ENCODE results near the gene ELN. TPM values are rescaled to one million over a fixed set of nuclear protein-coding genes. Genes with fewer than 3 reads are reported as not detected.

ELN gene
- total RNA-seq, 1 donor from 2014 or later, result not detected

- CTCF ChIA-PET, result interaction anchor here (1.0 kb wide), 1 partner anchor 112 kb away, joined by 3 read pairs; no protein-coding TSS in a partner anchor
- intact Hi-C loops (cut with micrococcal nuclease), result loop anchor here (1.0 kb wide), 2 partner anchors 11 to 26 kb away; partner anchors contain the start of gene LIMK1
- TF ChIP-seq CTCF (IDR thresholded peaks at IDR 0.05), result no peak
These were observed 66.5 kb downstream of the ELN start for GRCh38 chr7:74094224-74095101.

GRCh38 chr7:74095135-74095534, 67.2 kb downstream of the ELN start:
- H3K36me3 Mint-ChIP-seq (ENCODE audit: low read depth), result peaks cover 26% of the 10 kb centered on the region
- no peak for ATAC-seq (ENCODE audit: low read depth)
- ChIA-PET CTCF (no interaction called here), POLR2A (interaction anchor here (0.6 to 4.2 kb wide), 5 partner anchors 9 to 1953 kb away, joined by 3 to 59 read pairs (median 6); partner anchors contain the start of genes LIMK1, MDH2 and STYXL1)
- H3K9me3 Mint-ChIP-seq, result peaks cover 2% of the 10 kb centered on the region
- H3K4me3 Mint-ChIP-seq, result peak overlapping the region; percentile 90
- no peaks in the 10 kb centered on the region for H3K27me3 Mint-ChIP-seq
- intact Hi-C loops (cut with micrococcal nuclease), result no loop called here
- peaks cover 54% of the 10 kb centered on the region for H3K4me1 Mint-ChIP-seq
- H3K27ac Mint-ChIP-seq, result peak overlapping the region; percentile 95
- TF ChIP-seq CTCF (IDR thresholded peaks at IDR 0.05), result no peak
- DNase-seq, result no peak

More at GRCh38 chr7:74094224-74095101, 66.5 kb downstream of the ELN start:
- Mint-ChIP-seq H3K36me3 (ENCODE audit: low read depth) (peaks cover 25% of the 10 kb centered on the region), H3K27me3 (no peaks in the 10 kb centered on the region), H3K4me3 (peak overlapping the region; percentile 90), H3K9me3 (peaks cover 2% of the 10 kb centered on the region), H3K4me1 (peaks cover 47% of the 10 kb centered on the region), H3K27ac (peak overlapping the region; percentile 95)
- peak; percentile 72 for ATAC-seq (ENCODE audit: low read depth)
- POLR2A ChIA-PET, result interaction anchor here (0.6 to 4.2 kb wide), 11 partner anchors 9 to 1953 kb away, joined by 3 to 59 read pairs (median 5); partner anchors contain the start of genes EIF4H, LIMK1, MDH2 and STYXL1
- DNase-seq, result peak; percentile 46

- H3K4me1 Mint-ChIP-seq, result peaks cover 61% of the 10 kb centered on the region
- intact Hi-C loops (cut with micrococcal nuclease), result no loop called here
- H3K4me3 Mint-ChIP-seq, result no peak overlapping the region
- no peak for TF ChIP-seq CTCF (IDR thresholded peaks at IDR 0.05)
- no peak for ATAC-seq (ENCODE audit: low read depth)
- H3K27ac Mint-ChIP-seq, result no peak overlapping the region
- no peaks in the 10 kb centered on the region for H3K27me3 Mint-ChIP-seq
- CTCF ChIA-PET, result interaction anchor here (0.8 kb wide), 1 partner anchor 303 kb away, joined by 3 read pairs; no protein-coding TSS in a partner anchor
- peaks cover 39% of the 10 kb centered on the region for H3K36me3 Mint-ChIP-seq (ENCODE audit: low read depth)
- H3K9me3 Mint-ChIP-seq, result peaks cover 2% of the 10 kb centered on the region
- no peak for DNase-seq
- POLR2A ChIA-PET, result no interaction called here
These were observed 70.1 kb downstream of the ELN start for GRCh38 chr7:74097937-74098614.

DNA sequence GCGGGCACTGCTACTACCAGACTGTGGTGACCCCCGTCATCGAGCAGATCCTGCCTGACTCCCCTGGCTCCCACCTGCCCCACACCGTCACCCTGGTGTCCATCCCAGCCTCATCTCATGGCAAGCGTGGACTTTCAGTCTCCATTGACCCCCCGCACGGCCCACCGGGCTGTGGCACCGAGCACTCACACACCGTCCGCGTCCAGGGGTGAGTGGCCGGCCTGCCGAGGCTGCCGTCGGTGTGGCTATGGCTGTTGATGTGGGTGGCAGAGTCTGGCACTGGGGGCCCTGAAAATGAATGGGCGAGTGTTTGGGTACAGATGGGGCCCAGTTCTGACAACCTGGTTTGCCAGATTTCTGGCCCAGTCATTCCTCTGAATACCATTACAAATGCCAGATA, 71.1 kb downstream of the ELN start:
- no peak for ATAC-seq (ENCODE audit: low read depth)
- H3K36me3 Mint-ChIP-seq (ENCODE audit: low read depth), result peaks cover 46% of the 10 kb centered on the region
- H3K27ac Mint-ChIP-seq, result no peak overlapping the region
- H3K9me3 Mint-ChIP-seq, result peaks cover 2% of the 10 kb centered on the region
- ChIA-PET CTCF (no interaction called here), POLR2A (no interaction called here)
- TF ChIP-seq CTCF (IDR thresholded peaks at IDR 0.05), result no peak
- H3K4me1 Mint-ChIP-seq, result peaks cover 51% of the 10 kb centered on the region
- H3K4me3 Mint-ChIP-seq, result no peak overlapping the region
- intact Hi-C loops (cut with micrococcal nuclease), result no loop called here
- no peaks in the 10 kb centered on the region for H3K27me3 Mint-ChIP-seq
- DNase-seq, result no peak
